ENCODE measurements around the gene ZBTB49.
"Not testable (repeated sequence)": the region's sequence is repeated elsewhere in the genome, so short reads cannot be mapped to it uniquely, and the experiment has no call there.

ZBTB49 gene, protein sequence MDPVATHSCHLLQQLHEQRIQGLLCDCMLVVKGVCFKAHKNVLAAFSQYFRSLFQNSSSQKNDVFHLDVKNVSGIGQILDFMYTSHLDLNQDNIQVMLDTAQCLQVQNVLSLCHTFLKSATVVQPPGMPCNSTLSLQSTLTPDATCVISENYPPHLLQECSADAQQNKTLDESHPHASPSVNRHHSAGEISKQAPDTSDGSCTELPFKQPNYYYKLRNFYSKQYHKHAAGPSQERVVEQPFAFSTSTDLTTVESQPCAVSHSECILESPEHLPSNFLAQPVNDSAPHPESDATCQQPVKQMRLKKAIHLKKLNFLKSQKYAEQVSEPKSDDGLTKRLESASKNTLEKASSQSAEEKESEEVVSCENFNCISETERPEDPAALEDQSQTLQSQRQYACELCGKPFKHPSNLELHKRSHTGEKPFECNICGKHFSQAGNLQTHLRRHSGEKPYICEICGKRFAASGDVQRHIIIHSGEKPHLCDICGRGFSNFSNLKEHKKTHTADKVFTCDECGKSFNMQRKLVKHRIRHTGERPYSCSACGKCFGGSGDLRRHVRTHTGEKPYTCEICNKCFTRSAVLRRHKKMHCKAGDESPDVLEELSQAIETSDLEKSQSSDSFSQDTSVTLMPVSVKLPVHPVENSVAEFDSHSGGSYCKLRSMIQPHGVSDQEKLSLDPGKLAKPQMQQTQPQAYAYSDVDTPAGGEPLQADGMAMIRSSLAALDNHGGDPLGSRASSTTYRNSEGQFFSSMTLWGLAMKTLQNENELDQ

DNA sequence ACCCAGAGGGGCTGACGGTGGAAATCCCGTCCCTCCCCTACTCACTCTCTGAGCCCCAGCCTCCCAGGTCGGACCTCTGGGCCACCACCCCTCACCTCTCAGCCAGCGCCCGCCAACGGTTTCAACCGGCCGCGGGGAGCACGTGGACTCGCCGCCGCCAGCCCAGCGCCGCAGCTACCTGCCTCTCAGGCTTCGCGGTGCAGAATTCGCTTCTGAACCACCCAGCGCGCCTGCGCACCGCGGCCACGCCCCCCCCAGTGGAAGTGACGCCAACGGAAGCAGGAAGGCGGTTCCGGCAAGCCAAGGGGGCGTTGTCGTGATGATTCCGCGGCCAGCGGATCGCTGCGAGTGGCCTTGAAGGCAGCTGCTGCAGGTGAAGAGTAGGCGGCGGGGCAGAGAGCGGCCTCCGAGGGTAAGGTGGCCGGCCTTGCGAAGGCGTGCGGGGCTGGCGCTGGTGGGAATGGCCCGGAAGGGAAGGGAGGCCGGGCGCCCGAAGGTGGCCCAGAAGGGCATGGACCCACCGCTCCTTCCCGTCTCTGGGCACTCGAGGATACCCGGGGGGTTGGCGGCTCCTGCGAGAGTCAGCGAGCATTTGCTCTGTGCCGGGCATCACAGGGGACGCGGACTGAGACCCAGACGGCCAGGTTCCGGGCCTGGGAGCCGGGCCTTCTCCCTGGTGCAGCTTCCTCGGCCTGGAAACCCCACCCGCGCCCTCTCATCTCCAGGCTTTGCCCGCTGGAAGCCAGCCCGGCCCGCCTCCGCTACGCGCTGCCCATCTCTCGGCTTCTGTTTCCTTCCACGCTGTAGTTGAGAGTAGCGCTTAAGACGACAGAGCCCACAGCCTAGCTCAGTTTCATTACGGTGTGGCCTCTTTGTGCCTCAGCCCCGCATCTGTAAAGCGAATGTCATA is at the start of gene ZBTB49, which contains the start of gene LYAR:
Gene ZBTB49, plus strand, starts transcription at position 311 of the 910 bp plus-strand sequence. CDS start 9,695 bp downstream, outside the sequence.
Gene LYAR, minus strand, starts transcription at position 214 of the 910 bp plus-strand sequence. CDS start 6,412 bp downstream, outside the sequence.
- TF ChIP-seq CTCF (IDR thresholded peaks at IDR 0.05; ENCODE audit: extremely low read depth, missing control alignments), result no peak
- peak; percentile 96 for DNase-seq (ENCODE audit: low spot score)

GRCh38 chr4:4245172-4245571 is 44.9 kb upstream of the ZBTB49 start:
- no peak for TF ChIP-seq CTCF (IDR thresholded peaks at IDR 0.05; ENCODE audit: extremely low read depth, missing control alignments)
- no peak for DNase-seq (ENCODE audit: low spot score)

DNA sequence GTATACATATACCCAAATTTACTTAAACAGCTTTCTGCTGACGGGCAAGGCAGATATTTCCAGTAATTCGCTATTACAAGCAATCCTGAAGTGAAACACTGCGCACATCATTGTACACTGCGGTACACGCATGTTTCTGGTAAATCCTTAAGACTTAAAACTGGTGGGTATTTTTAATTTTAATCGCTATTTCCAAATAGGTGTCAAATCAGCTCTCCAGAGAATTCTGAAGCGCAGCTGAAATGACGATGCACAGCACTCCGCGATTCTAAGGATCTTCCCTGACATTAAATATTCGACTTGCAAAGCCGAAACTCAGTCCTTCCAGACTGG is 42.4 kb upstream of the ZBTB49 start:
- no peak for DNase-seq (ENCODE audit: low spot score)
- no peak for TF ChIP-seq CTCF (IDR thresholded peaks at IDR 0.05; ENCODE audit: extremely low read depth, missing control alignments)

GRCh38 chr4:4248029-4248884 is 41.8 kb upstream of the ZBTB49 start, which contains the start of gene TMEM128:
Gene TMEM128 (minus strand): TSS chr4:4248223. CDS start chr4:4248202, 21 bp downstream.
- no peak for TF ChIP-seq CTCF (IDR thresholded peaks at IDR 0.05; ENCODE audit: extremely low read depth, missing control alignments)
- peak; percentile 96 for DNase-seq (ENCODE audit: low spot score)

GRCh38 chr4:4248885-4249203 is 41.2 kb upstream of the ZBTB49 start:
- TF ChIP-seq CTCF (IDR thresholded peaks at IDR 0.05; ENCODE audit: extremely low read depth, missing control alignments), result no peak
- no peak for DNase-seq (ENCODE audit: low spot score)

DNA sequence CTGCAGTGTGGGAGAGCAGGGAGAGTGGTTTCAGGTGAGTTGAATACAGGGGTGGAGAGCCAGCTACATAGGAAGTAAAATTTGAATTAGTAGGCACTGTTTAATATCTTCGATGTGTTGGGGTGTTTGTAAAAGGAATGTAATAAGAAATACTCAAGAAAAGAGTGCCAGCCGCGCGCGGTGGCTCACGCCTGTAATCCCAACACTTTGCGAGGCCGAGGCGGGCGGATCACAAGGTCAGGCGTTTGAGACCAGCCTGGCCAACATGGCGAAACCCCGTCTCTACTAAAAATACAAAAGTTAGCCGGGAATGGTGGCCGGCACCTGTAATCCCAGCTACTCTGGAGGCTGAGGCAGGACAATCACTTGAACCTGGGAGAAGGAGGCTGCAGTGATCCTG is 40.7 kb upstream of the ZBTB49 start:
- not testable (repeated sequence) for DNase-seq (ENCODE audit: low spot score)

DNA sequence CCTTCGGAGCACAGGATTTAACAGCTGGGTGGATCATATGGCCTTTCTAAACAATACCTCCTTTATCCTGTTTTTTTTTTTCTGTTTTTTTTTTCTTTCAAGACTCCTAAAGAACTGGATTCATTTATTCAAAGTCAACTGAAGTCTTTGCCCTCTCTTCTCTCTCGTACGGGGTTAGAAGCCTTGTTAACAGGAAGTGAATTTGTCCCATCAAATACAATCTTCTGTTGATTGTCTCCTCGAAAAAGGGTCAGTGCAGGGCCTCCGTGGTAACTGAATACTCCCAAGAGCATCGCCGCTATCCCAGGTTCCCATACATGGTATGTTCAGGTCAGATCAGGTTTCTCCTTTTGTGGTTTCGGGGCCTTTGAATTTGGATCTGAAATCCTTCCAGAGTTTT is 40.2 kb upstream of the ZBTB49 start:
- TF ChIP-seq CTCF (IDR thresholded peaks at IDR 0.05; ENCODE audit: extremely low read depth, missing control alignments), result no peak
- DNase-seq (ENCODE audit: low spot score), result no peak

Measured in GM20000 (cell line).